Caco-2 (cell line): ENCODE results near the gene ATP13A4. TPM values are rescaled to one million over a fixed set of nuclear protein-coding genes. Genes with fewer than 3 reads are reported as not detected.

Experiments used
- BruUV-seq: library from RNA; stranded (reverse); fragments of 400-500 nt; replicated peaks from 2 replicates; lab custom pipeline; 2021; lab: Mats Ljungman, UMichigan
- CTCF ChIA-PET: fragments of 300-600 bp; sonication (Branson Sonifier 250); formaldehyde crosslinking; loops from one replicate; lab custom pipeline; 2022; ENCODE audit warnings: antibody characterized with exemption; lab: Charles Lee
- POLR2A ChIA-PET: fragments of 300-600 bp; sonication (Branson Sonifier 250); formaldehyde crosslinking; loops from one replicate; lab custom pipeline; 2022; ENCODE audit warnings: antibody characterized with exemption; lab: Charles Lee
- DNase-seq, 2 experiments: peaks; one replicate each; pipeline versions ENCODE4 v3.0.0 to v3.0.0-alpha.2; 2020 to 2022
- H3K27me3 ChIP-seq: replicated peaks from 2 replicates; pipeline ENCODE4 v1.6.0; 2011; ENCODE audit warnings: low read length; ENCODE audit not compliant: control insufficient read depth, insufficient read depth
- H3K36me3 ChIP-seq: 2 replicates; pipeline ENCODE4 v1.5.1; 2011; ENCODE audit warnings: low read length; ENCODE audit not compliant: control insufficient read depth, insufficient read depth
- H3K4me1 ChIP-seq: fragments of 250-450 bp; sonication (Bioruptor Pico); 2 replicates; pipeline ENCODE4 v1.5.1; 2020; ENCODE audit warnings: mild to moderate bottlenecking
- H3K4me3 ChIP-seq: 2 replicates; pipeline ENCODE4 v1.5.1; 2011; ENCODE audit warnings: low read depth, mild to moderate bottlenecking, control low read depth, low read length
- H3K9me3 ChIP-seq: fragments of 250-450 bp; sonication (Bioruptor Pico); 2 replicates; pipeline ENCODE4 v1.5.1; 2020; ENCODE audit warnings: mild to moderate bottlenecking, moderate library complexity
- H3K27ac Mint-ChIP-seq: one replicate; pipeline ENCODE4 v1.8.0; 2022; ENCODE audit warnings: mixed read lengths; ENCODE audit not compliant: unreplicated experiment
- H3K27me3 Mint-ChIP-seq: one replicate; pipeline ENCODE4 v1.8.0; 2022; ENCODE audit warnings: mixed read lengths; ENCODE audit not compliant: insufficient read depth, unreplicated experiment
- H3K36me3 Mint-ChIP-seq: one replicate; pipeline ENCODE4 v1.8.0; 2022; ENCODE audit warnings: mild to moderate bottlenecking, mixed read lengths; ENCODE audit not compliant: insufficient read depth, unreplicated experiment
- H3K4me1 Mint-ChIP-seq: one replicate; pipeline ENCODE4 v1.8.0; 2022; ENCODE audit warnings: low read depth, mixed read lengths; ENCODE audit not compliant: unreplicated experiment
- H3K4me3 Mint-ChIP-seq: one replicate; pipeline ENCODE4 v1.8.0; 2022; ENCODE audit warnings: mild to moderate bottlenecking, moderate library complexity, mixed read lengths; ENCODE audit not compliant: unreplicated experiment
- H3K9me3 Mint-ChIP-seq: one replicate; pipeline ENCODE4 v1.8.0; 2022; ENCODE audit warnings: mixed read lengths; ENCODE audit not compliant: unreplicated experiment
- CTCF ChIP-seq, 2 experiments: fragments of 200-600 bp in 1 of 2; IDR thresholded peaks; 1 replicate in 1 of 2; 2 replicates in 1 of 2; pipeline versions ENCODE4 v1.5.1 to v1.8.0; 2011 to 2022; ENCODE audit warnings: antibody characterized with exemption in 1 of 2, control low read depth in 1 of 2, inconsistent platforms in 1 of 2, low read depth in 1 of 2, low read length in 1 of 2, mild to moderate bottlenecking in 1 of 2, moderate library complexity in 1 of 2; ENCODE audit not compliant: insufficient read depth in 1 of 2, severe bottlenecking in 1 of 2, unreplicated experiment in 1 of 2
- intact Hi-C: fragments of 100-400 bp; cut with micrococcal nuclease; formaldehyde crosslinking; loops from one replicate; pipeline ENCODE4 v1.10.0; 2022; ENCODE audit not compliant: unreplicated experiment
- total RNA-seq: library from RNA; stranded (reverse); gene quantifications from 2 replicates; pipeline ENCODE4 v1.2.3, GENCODE V29; 2022

The ATP13A4 gene
- total RNA-seq, 1 experiment from 2014 or later = 1.4 TPM

- H3K9me3 ChIP-seq = no peaks in the 10 kb centered on the region
- H3K4me1 ChIP-seq = no peaks in the 10 kb centered on the region
- DNase-seq = no peak
- Mint-ChIP-seq H3K4me1 (peaks cover 6% of the 10 kb centered on the region), H3K36me3 (no peaks in the 10 kb centered on the region), H3K4me3 (no peak overlapping the region), H3K27me3 (peaks cover 5% of the 10 kb centered on the region), H3K27ac (no peak overlapping the region), H3K9me3 (no peaks in the 10 kb centered on the region)
- CTCF ChIA-PET = no interaction called here
- intact Hi-C loops = loop anchor here (10.0 kb wide), 1 partner anchor 651 kb away; no protein-coding TSS in a partner anchor
- no peak for TF ChIP-seq CTCF (IDR thresholded peaks at IDR 0.05; ENCODE audit: insufficient read depth in 1 of 2, low read depth in 1 of 2, low read length in 1 of 2, severe bottlenecking in 1 of 2, unreplicated experiment in 1 of 2)
- no peaks in the 10 kb centered on the region for H3K27me3 ChIP-seq
- no TSS peak for BruUV-seq
- H3K36me3 ChIP-seq = no peaks in the 10 kb centered on the region
- POLR2A ChIA-PET = no interaction called here
- H3K4me3 ChIP-seq = no peak overlapping the region
Observed at GRCh38 chr3:193465992-193466608, 88.6 kb downstream of the ATP13A4 start.

GRCh38 chr3:193464889-193465288 lies 89.8 kb downstream of the ATP13A4 start:
- no peak overlapping the region for H3K27ac Mint-ChIP-seq
- no peaks in the 10 kb centered on the region for H3K27me3 ChIP-seq
- H3K27me3 Mint-ChIP-seq = peaks cover 5% of the 10 kb centered on the region
- TF ChIP-seq CTCF (IDR thresholded peaks at IDR 0.05; ENCODE audit: insufficient read depth in 1 of 2, low read depth in 1 of 2, low read length in 1 of 2, severe bottlenecking in 1 of 2, unreplicated experiment in 1 of 2) = no peak
- intact Hi-C loops = loop anchor here (10.0 kb wide), 1 partner anchor 650 kb away; no protein-coding TSS in a partner anchor
- H3K36me3 Mint-ChIP-seq = no peaks in the 10 kb centered on the region
- no peaks in the 10 kb centered on the region for H3K36me3 ChIP-seq
- no peak overlapping the region for H3K4me3 ChIP-seq
- no peaks in the 10 kb centered on the region for H3K4me1 ChIP-seq
- POLR2A ChIA-PET = no interaction called here
- no TSS peak for BruUV-seq
- no peak overlapping the region for H3K4me3 Mint-ChIP-seq
- CTCF ChIA-PET = no interaction called here
- H3K9me3 Mint-ChIP-seq = no peaks in the 10 kb centered on the region
- no peaks in the 10 kb centered on the region for H3K9me3 ChIP-seq
- H3K4me1 Mint-ChIP-seq = peaks cover 6% of the 10 kb centered on the region
- DNase-seq = no peak

DNA sequence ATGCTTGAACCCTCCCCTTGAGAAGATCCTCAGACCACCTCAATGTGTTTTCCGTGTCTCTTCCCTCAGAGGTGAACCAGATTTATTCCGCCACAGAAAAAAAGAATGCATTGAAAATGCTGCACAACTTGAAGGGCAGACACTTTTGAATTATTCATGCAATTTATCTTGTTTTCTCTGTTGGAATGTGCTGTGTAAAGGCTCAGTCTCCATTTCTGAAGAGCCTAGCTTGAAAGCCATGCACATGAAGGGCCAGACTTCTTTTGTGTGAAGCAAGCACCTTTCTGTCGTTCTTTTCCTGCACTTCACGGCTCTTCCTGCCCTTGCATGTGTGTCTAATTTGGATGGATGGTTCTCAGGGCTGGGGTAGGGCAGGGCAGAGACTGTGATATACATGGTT lies 97.2 kb downstream of the ATP13A4 start:
- no peaks in the 10 kb centered on the region for H3K36me3 ChIP-seq
- ChIA-PET CTCF (no interaction called here), POLR2A (no interaction called here)
- H3K9me3 ChIP-seq = no peaks in the 10 kb centered on the region
- intact Hi-C loops = no loop called here
- no peak for TF ChIP-seq CTCF (IDR thresholded peaks at IDR 0.05; ENCODE audit: insufficient read depth in 1 of 2, low read depth in 1 of 2, low read length in 1 of 2, severe bottlenecking in 1 of 2, unreplicated experiment in 1 of 2)
- DNase-seq = no peak
- no TSS peak for BruUV-seq
- H3K36me3 Mint-ChIP-seq = no peaks in the 10 kb centered on the region
- no peaks in the 10 kb centered on the region for H3K4me1 ChIP-seq
- no peaks in the 10 kb centered on the region for H3K27me3 ChIP-seq
- H3K27ac Mint-ChIP-seq = no peak overlapping the region
- H3K4me1 Mint-ChIP-seq = no peaks in the 10 kb centered on the region
- H3K27me3 Mint-ChIP-seq = peaks cover 9% of the 10 kb centered on the region
- H3K4me3 ChIP-seq = no peak overlapping the region
- no peaks in the 10 kb centered on the region for H3K9me3 Mint-ChIP-seq
- H3K4me3 Mint-ChIP-seq = no peak overlapping the region
